GM23248 (cell line): Measurements from ENCODE around the gene TMEM207.

Experiments
- EZH2 ChIP-seq: fragments of 200-600 bp; sonication (generic); IDR thresholded peaks from 2 replicates; pipeline ENCODE4 v1.6.1; 2018; ENCODE audit warnings: antibody characterized with exemption, mild to moderate bottlenecking; ENCODE audit not compliant: insufficient read depth, poor library complexity, severe bottlenecking
- EZH2phosphoT487 ChIP-seq: fragments of 200-600 bp; sonication (generic); IDR thresholded peaks from 2 replicates; pipeline ENCODE4 v1.6.1; 2018; ENCODE audit warnings: antibody characterized with exemption, moderate library complexity, mild to moderate bottlenecking, low read depth; ENCODE audit not compliant: insufficient read depth

- TF ChIP-seq EZH2phosphoT487 (no peak), EZH2 (no peak)
Observed at GRCh38 chr3:190385731-190386688, 63.7 kb downstream of the TMEM207 start.
